Neural cell (in vitro differentiated cells): ENCODE measurements around the gene CFAP61. TPM values are rescaled to one million over a fixed set of nuclear protein-coding genes. Genes with fewer than 3 reads are reported as not detected.

Experiments
- H2AFZ ChIP-seq: fragments of 200-600, 300-800 bp; sonication (generic), shearing (Covaris generic); 2 replicates; pipeline ENCODE4 v1.6.0; 2014; ENCODE audit warnings: low read depth, mild to moderate bottlenecking, antibody characterized with exemption, low read length, moderate library complexity
- H3F3A ChIP-seq: fragments of 200-600 bp; shearing (Covaris generic); 2 replicates; pipeline ENCODE4 v1.6.1; 2016; ENCODE audit warnings: mild to moderate bottlenecking, moderate library complexity, mixed read lengths, antibody characterized with exemption, low read length; ENCODE audit not compliant: insufficient read depth, poor library complexity, severe bottlenecking
- H3K27ac ChIP-seq: fragments of 200-600, 300-800 bp; sonication (generic), shearing (Covaris generic); 2 replicates; pipeline ENCODE4 v1.5.1; 2014; ENCODE audit warnings: mild to moderate bottlenecking, low read length, moderate library complexity
- H3K27me3 ChIP-seq: fragments of 300-800, 200-600 bp; sonication (generic), shearing (Covaris generic); 2 replicates; pipeline ENCODE4 v1.6.0; 2014; ENCODE audit warnings: mild to moderate bottlenecking, low read depth, low read length, moderate library complexity; ENCODE audit not compliant: insufficient read depth
- H3K36me3 ChIP-seq: fragments of 300-800, 200-600 bp; sonication (generic), shearing (Covaris generic); 2 replicates; pipeline ENCODE4 v1.5.1; 2014; ENCODE audit warnings: mild to moderate bottlenecking, antibody characterized with exemption, low read length, moderate library complexity; ENCODE audit not compliant: insufficient read depth
- H3K4me2 ChIP-seq: fragments of 300-800, 200-600 bp; sonication (generic), shearing (Covaris generic); 2 replicates; pipeline ENCODE4 v1.6.0; 2014; ENCODE audit warnings: mild to moderate bottlenecking, low read length
- H3K4me3 ChIP-seq: fragments of 300-800, 200-600 bp; sonication (generic), shearing (Covaris generic); 2 replicates; pipeline ENCODE4 v1.5.1; 2014; ENCODE audit warnings: mild to moderate bottlenecking, low read length, moderate library complexity
- H3K79me2 ChIP-seq: fragments of 200-600 bp; shearing (Covaris generic); replicated peaks from 2 replicates; pipeline ENCODE4 v1.6.0; 2014; ENCODE audit warnings: mild to moderate bottlenecking, low read length, moderate library complexity; ENCODE audit not compliant: insufficient read depth
- H3K9ac ChIP-seq: fragments of 300-800, 200-600 bp; sonication (generic), shearing (Covaris generic); 2 replicates; pipeline ENCODE4 v1.6.1; 2016; ENCODE audit warnings: mild to moderate bottlenecking, low read length, mixed read lengths
- H3K9me2 ChIP-seq: fragments of 200-600 bp; shearing (Covaris generic); 2 replicates; pipeline ENCODE4 v1.6.1; 2016; ENCODE audit warnings: mild to moderate bottlenecking, low read length, mixed read lengths; ENCODE audit not compliant: insufficient read depth
- H3K9me3 ChIP-seq: fragments of 200-600, 300-800 bp; sonication (generic), shearing (Covaris generic); 2 replicates; pipeline ENCODE4 v1.6.1; 2016; ENCODE audit warnings: mild to moderate bottlenecking, mixed run types, low read length, moderate library complexity, mixed read lengths
- H4K20me1 ChIP-seq: fragments of 200-600 bp; shearing (Covaris generic); 2 replicates; pipeline ENCODE4 v1.6.1; 2016; ENCODE audit warnings: mild to moderate bottlenecking, mixed run types; ENCODE audit not compliant: insufficient read depth
- EP300 ChIP-seq: fragments of 450-650 bp; conservative IDR thresholded peaks from 2 replicates; pipeline ENCODE4 v1.6.1; 2014; ENCODE audit warnings: antibody characterized with exemption, mild to moderate bottlenecking, moderate library complexity; ENCODE audit not compliant: poor library complexity, severe bottlenecking
- EZH2 ChIP-seq: fragments of 200-600, 300-800 bp; shearing (Covaris generic), sonication (generic); IDR thresholded peaks from 2 replicates; pipeline ENCODE4 v1.6.1; 2014; ENCODE audit warnings: antibody characterized with exemption, low read length, borderline replicate concordance, mild to moderate bottlenecking; ENCODE audit not compliant: insufficient read depth, poor library complexity, severe bottlenecking
- MXI1 ChIP-seq: fragments of 450-650 bp; conservative IDR thresholded peaks from 2 replicates; pipeline ENCODE4 v1.6.1; 2014; ENCODE audit warnings: antibody characterized with exemption, mild to moderate bottlenecking; ENCODE audit not compliant: poor library complexity, severe bottlenecking
- POLR2AphosphoS5 ChIP-seq: IDR thresholded peaks from 2 replicates; pipeline ENCODE4 v1.6.1; 2012
- RAD21 ChIP-seq: fragments of 450-650 bp; conservative IDR thresholded peaks from 2 replicates; pipeline ENCODE4 v1.6.1; 2014; ENCODE audit warnings: antibody characterized with exemption, mild to moderate bottlenecking, moderate library complexity
- SMC3 ChIP-seq: fragments of 450-650 bp; conservative IDR thresholded peaks from 2 replicates; pipeline ENCODE4 v1.6.1; 2014; ENCODE audit warnings: antibody characterized with exemption, mild to moderate bottlenecking, moderate library complexity; ENCODE audit not compliant: poor library complexity
- TAF1 ChIP-seq: IDR thresholded peaks from 2 replicates; pipeline ENCODE4 v1.6.1; 2012; ENCODE audit warnings: low read depth
- polyA plus RNA-seq: library from polyadenylated mRNA; depleted of rRNA; stranded (reverse); fragments of >200 nt; gene quantifications from 2 replicates; pipeline ENCODE4 v1.2.3, GENCODE V29; 2014
- TF ChIP-seq, protein P1 (sequence below): IDR thresholded peaks from 2 replicates; pipeline ENCODE4 v1.6.1; 2012; ENCODE audit warnings: borderline replicate concordance
- TF ChIP-seq, protein P2 (sequence below): fragments of 450-650 bp; IDR thresholded peaks from 2 replicates; pipeline ENCODE4 v1.5.1; 2014; ENCODE audit warnings: antibody characterized with exemption, mild to moderate bottlenecking, moderate library complexity; ENCODE audit not compliant: poor library complexity, severe bottlenecking

The CFAP61 gene
- polyA plus RNA-seq, 1 donor from 2014 or later, result 0.42 TPM

DNA sequence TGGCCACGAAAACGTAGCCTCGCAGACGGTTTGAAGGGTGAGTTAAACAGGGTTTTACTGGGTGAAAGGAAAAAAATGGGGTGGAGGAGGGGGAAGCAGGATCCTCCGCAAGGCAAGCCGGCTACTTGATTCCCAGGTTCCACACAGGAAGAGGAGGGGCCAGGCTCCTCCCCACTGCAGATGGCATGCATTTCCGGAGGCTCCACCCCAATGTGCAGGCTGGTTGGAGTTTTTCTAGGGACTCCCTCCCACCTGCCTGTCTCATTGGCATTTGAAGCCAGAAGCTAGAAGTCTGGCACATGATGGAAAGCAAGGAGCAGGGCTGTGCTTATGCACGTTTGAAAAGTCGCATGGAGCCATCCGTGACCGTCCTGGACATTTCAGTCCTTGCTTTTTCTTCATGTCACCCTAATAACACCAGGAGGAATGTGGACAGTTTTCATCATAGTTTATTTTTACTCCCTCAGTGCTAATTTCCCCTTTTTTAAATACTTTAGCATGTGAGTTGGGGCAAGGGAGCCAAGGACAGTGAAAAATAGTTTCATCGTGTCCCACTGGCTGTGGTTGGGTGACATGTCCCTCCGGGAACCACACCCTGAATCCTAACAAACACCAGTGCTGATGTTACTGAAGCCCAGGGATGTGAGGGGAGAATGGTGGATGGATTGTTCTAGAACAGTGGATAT, 215.5 kb downstream of the CFAP61 start:
- Histone ChIP-seq H4K20me1 (no peaks in the 10 kb centered on the region), H2AFZ (no peak overlapping the region), H3K9ac (no peak overlapping the region), H3K4me2 (no peak overlapping the region), H3K9me3 (no peaks in the 10 kb centered on the region), H3K27ac (no peak overlapping the region), H3K9me2 (no peaks in the 10 kb centered on the region), H3K79me2 (no peaks in the 10 kb centered on the region), H3F3A (no peaks in the 10 kb centered on the region), H3K4me3 (no peak overlapping the region), H3K27me3 (no peaks in the 10 kb centered on the region), H3K36me3 (no peaks in the 10 kb centered on the region)
- no peak for TF ChIP-seq RAD21
- TF ChIP-seq EZH2, result no peak
- no peak for TF ChIP-seq TAF1
- TF ChIP-seq, protein P1, sequence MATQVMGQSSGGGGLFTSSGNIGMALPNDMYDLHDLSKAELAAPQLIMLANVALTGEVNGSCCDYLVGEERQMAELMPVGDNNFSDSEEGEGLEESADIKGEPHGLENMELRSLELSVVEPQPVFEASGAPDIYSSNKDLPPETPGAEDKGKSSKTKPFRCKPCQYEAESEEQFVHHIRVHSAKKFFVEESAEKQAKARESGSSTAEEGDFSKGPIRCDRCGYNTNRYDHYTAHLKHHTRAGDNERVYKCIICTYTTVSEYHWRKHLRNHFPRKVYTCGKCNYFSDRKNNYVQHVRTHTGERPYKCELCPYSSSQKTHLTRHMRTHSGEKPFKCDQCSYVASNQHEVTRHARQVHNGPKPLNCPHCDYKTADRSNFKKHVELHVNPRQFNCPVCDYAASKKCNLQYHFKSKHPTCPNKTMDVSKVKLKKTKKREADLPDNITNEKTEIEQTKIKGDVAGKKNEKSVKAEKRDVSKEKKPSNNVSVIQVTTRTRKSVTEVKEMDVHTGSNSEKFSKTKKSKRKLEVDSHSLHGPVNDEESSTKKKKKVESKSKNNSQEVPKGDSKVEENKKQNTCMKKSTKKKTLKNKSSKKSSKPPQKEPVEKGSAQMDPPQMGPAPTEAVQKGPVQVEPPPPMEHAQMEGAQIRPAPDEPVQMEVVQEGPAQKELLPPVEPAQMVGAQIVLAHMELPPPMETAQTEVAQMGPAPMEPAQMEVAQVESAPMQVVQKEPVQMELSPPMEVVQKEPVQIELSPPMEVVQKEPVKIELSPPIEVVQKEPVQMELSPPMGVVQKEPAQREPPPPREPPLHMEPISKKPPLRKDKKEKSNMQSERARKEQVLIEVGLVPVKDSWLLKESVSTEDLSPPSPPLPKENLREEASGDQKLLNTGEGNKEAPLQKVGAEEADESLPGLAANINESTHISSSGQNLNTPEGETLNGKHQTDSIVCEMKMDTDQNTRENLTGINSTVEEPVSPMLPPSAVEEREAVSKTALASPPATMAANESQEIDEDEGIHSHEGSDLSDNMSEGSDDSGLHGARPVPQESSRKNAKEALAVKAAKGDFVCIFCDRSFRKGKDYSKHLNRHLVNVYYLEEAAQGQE, result no peak
- TF ChIP-seq, protein P2, sequence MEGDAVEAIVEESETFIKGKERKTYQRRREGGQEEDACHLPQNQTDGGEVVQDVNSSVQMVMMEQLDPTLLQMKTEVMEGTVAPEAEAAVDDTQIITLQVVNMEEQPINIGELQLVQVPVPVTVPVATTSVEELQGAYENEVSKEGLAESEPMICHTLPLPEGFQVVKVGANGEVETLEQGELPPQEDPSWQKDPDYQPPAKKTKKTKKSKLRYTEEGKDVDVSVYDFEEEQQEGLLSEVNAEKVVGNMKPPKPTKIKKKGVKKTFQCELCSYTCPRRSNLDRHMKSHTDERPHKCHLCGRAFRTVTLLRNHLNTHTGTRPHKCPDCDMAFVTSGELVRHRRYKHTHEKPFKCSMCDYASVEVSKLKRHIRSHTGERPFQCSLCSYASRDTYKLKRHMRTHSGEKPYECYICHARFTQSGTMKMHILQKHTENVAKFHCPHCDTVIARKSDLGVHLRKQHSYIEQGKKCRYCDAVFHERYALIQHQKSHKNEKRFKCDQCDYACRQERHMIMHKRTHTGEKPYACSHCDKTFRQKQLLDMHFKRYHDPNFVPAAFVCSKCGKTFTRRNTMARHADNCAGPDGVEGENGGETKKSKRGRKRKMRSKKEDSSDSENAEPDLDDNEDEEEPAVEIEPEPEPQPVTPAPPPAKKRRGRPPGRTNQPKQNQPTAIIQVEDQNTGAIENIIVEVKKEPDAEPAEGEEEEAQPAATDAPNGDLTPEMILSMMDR, result no peak
- no peak for TF ChIP-seq SMC3
- no peak for TF ChIP-seq EP300
- TF ChIP-seq MXI1, result no peak
- TF ChIP-seq POLR2AphosphoS5, result no peak

DNA sequence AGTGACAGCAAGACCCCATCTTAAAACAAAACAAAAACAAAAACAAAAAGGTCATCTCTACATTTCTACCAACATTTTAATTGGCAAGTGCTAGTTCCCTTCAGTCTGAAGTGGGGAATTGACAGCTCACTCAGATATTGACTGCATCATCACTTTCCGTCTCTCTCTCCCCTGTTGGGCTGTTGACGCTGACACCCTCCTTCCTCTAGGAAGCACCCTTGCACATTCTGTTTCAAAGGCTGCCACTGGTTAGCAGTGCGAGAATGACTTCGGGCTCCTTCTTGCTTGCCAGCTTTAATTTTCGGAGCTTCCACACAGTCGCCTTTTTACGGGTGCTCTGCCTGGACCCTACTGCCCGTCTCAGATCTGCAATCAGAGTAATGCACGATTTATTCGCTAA, 218.9 kb downstream of the CFAP61 start:
- H3K9me2 ChIP-seq, result no peaks in the 10 kb centered on the region
- H3K27me3 ChIP-seq, result no peaks in the 10 kb centered on the region
- TF ChIP-seq MXI1 (no peak), TAF1 (no peak), SMC3 (no peak)
- H3K36me3 ChIP-seq, result no peaks in the 10 kb centered on the region
- H3K9me3 ChIP-seq, result no peaks in the 10 kb centered on the region
- no peak overlapping the region for H3K9ac ChIP-seq
- no peak overlapping the region for H3K4me3 ChIP-seq
- H3F3A ChIP-seq, result no peaks in the 10 kb centered on the region
- no peaks in the 10 kb centered on the region for H3K79me2 ChIP-seq
- H4K20me1 ChIP-seq, result no peaks in the 10 kb centered on the region
- H3K4me2 ChIP-seq, result no peak overlapping the region
- no peak overlapping the region for H3K27ac ChIP-seq
- H2AFZ ChIP-seq, result no peak overlapping the region
